Common myeloid progenitor, CD34-positive (primary cell): ENCODE measurements around the gene TMUB1.

Experiments used
- CTCF ChIA-PET: fragments of 350-600 bp; sonication (Branson Sonifier 250); formaldehyde crosslinking; loops from one replicate; lab custom pipeline; 2021; ENCODE audit warnings: antibody characterized with exemption; lab: Charles Lee
- POLR2A ChIA-PET: fragments of 350-600 bp; sonication (Branson Sonifier 250); formaldehyde crosslinking; loops from one replicate; lab custom pipeline; 2021; ENCODE audit warnings: antibody characterized with exemption; lab: Charles Lee
- DNase-seq, 3 donors: peaks; one replicate each; pipeline versions ENCODE4 v3.0.0 to v3.0.0-alpha.2; 2013
- H3K27ac ChIP-seq, 2 experiments: 1 replicate in 1 of 2; 2 replicates in 1 of 2; pipeline ENCODE4 v1.7.0; 2013; ENCODE audit warnings: inconsistent platforms in 2 of 2, low read length in 2 of 2, mild to moderate bottlenecking in 2 of 2, low read depth in 1 of 2, moderate library complexity in 1 of 2; ENCODE audit not compliant: severe bottlenecking in 2 of 2, insufficient read depth in 1 of 2, poor library complexity in 1 of 2
- H3K27me3 ChIP-seq, 5 experiments: replicated peaks in 2 of 5; 1 replicate in 3 of 5; 2 replicates in 2 of 5; pipeline versions ENCODE4 v1.6.1 to v1.7.0; 2013; ENCODE audit warnings: low read length in 4 of 5, mild to moderate bottlenecking in 2 of 5, moderate library complexity in 2 of 5, inconsistent platforms in 1 of 5; ENCODE audit not compliant: insufficient read depth in 5 of 5, control insufficient read depth in 4 of 5
- H3K36me3 ChIP-seq, 4 experiments: 1 replicate in 2 of 4; 2 replicates in 2 of 4; pipeline versions ENCODE4 v1.6.1 to v1.7.0; 2013; ENCODE audit warnings: low read length in 3 of 4, control low read depth in 1 of 4, mild to moderate bottlenecking in 1 of 4; ENCODE audit not compliant: control insufficient read depth in 4 of 4, insufficient read depth in 4 of 4
- H3K4me1 ChIP-seq, 4 experiments: 1 replicate in 3 of 4; 2 replicates in 1 of 4; pipeline versions ENCODE4 v1.6.1 to v1.7.1; 2013; ENCODE audit warnings: low read length in 3 of 4, mild to moderate bottlenecking in 3 of 4, control low read depth in 1 of 4, inconsistent platforms in 1 of 4, moderate library complexity in 1 of 4; ENCODE audit not compliant: control insufficient read depth in 4 of 4, insufficient read depth in 4 of 4; ENCODE audit errors: control extremely low read depth in 1 of 4
- H3K4me3 ChIP-seq, 7 experiments: 1 replicate in 4 of 7; 2 replicates in 3 of 7; pipeline versions ENCODE4 v1.5.1 to v1.7.0; 2013; ENCODE audit warnings: mild to moderate bottlenecking in 7 of 7, low read length in 6 of 7, moderate library complexity in 6 of 7, inconsistent platforms in 2 of 7, low read depth in 2 of 7, control low read depth in 1 of 7; ENCODE audit not compliant: insufficient read depth in 4 of 7, control insufficient read depth in 1 of 7; ENCODE audit errors: extremely low read depth in 1 of 7
- H3K9me3 ChIP-seq, 5 experiments: 1 replicate in 4 of 5; 2 replicates in 1 of 5; pipeline versions ENCODE4 v1.6.1 to v1.7.1; 2013; ENCODE audit warnings: low read length in 4 of 5, mild to moderate bottlenecking in 2 of 5, inconsistent platforms in 1 of 5, low read depth in 1 of 5, moderate library complexity in 1 of 5; ENCODE audit not compliant: control insufficient read depth in 4 of 5, insufficient read depth in 2 of 5; ENCODE audit errors: control extremely low read depth in 1 of 5
- WGBS: methylation state at CpG from one replicate; pipeline ENCODE4 v1.1.5; 2013; ENCODE audit not compliant: insufficient coverage; 5-methylcytosine and 5-hydroxymethylcytosine counted together

The TMUB1 gene

GRCh38 chr7:151034312-151035025 lies 48.8 kb downstream of the TMUB1 start:
- Histone ChIP-seq H3K27me3 (no peaks in the 10 kb centered on the region), H3K36me3 (peaks cover 6 to 41% (median 26%) of the 10 kb centered on the region in 4 experiments), H3K9me3 (no peaks in the 10 kb centered on the region), H3K27ac (no peak overlapping the region), H3K4me3 (no peak overlapping the region), H3K4me1 (peaks cover 0 to 17% (median 13%) of the 10 kb centered on the region in 4 experiments)
- ChIA-PET POLR2A (no interaction called here), CTCF (interaction anchor here (0.6 to 1.4 kb wide), 2 partner anchors 16 to 34 kb away, joined by 3 to 6 read pairs; no protein-coding TSS in a partner anchor)
- no peak for DNase-seq
- 92% methylated on average over 18 of the region's 21 CpGs for WGBS

GRCh38 chr7:151033864-151034249 lies 49.4 kb downstream of the TMUB1 start:
- no peaks in the 10 kb centered on the region for H3K9me3 ChIP-seq
- no peaks in the 10 kb centered on the region for H3K27me3 ChIP-seq
- WGBS, result 100% methylated on average over 3 of the region's 5 CpGs
- peaks cover 6 to 41% (median 26%) of the 10 kb centered on the region in 4 experiments for H3K36me3 ChIP-seq
- H3K27ac ChIP-seq, result no peak overlapping the region
- peaks cover 5 to 14% (median 10%) of the 10 kb centered on the region in 4 experiments for H3K4me1 ChIP-seq
- ChIA-PET POLR2A (no interaction called here), CTCF (interaction anchor here (0.6 to 1.4 kb wide), 2 partner anchors 16 to 34 kb away, joined by 3 to 6 read pairs; no protein-coding TSS in a partner anchor)
- no peak for DNase-seq
- no peak overlapping the region for H3K4me3 ChIP-seq

- no peak overlapping the region for H3K4me3 ChIP-seq
- no peaks in the 10 kb centered on the region for H3K9me3 ChIP-seq
- ChIA-PET CTCF (interaction anchor here (0.6 to 5.9 kb wide), 4 partner anchors 15 to 35 kb away, joined by 3 to 39 read pairs (median 5); no protein-coding TSS in a partner anchor), POLR2A (no interaction called here)
- no peak overlapping the region for H3K27ac ChIP-seq
- peaks cover 6 to 10% (median 7%) of the 10 kb centered on the region in 4 experiments for H3K4me1 ChIP-seq
- H3K27me3 ChIP-seq, result no peaks in the 10 kb centered on the region
- DNase-seq, result no peak
- WGBS, result 92% methylated on average over 13 of the region's 17 CpGs
- H3K36me3 ChIP-seq, result peaks cover 6 to 41% (median 26%) of the 10 kb centered on the region in 4 experiments
These were observed 50.1 kb downstream of the TMUB1 start for GRCh38 chr7:151032936-151033863.
